Stimulated activated naive CD8-positive, alpha-beta T cell treated with anti-CD3 and anti-CD28 coated beads, Interleukin-15, amount 100 ng/mL, for 72 hours (primary cell): ENCODE data around the gene TBX2.

Experiments used
- ATAC-seq: fragments of 150-1000 bp; cut with Tn5 transposase; 2 replicates; pipeline ENCODE4 v1.10.0; 2021; ENCODE audit warnings: mild to moderate bottlenecking, moderate library complexity
- DNase-seq, 2 donors: peaks; one replicate each; pipeline ENCODE4 v3.0.0; 2021 to 2022
- H3K27ac Mint-ChIP-seq, 2 donors: one replicate each; pipeline ENCODE4 v1.8.0; 2022; ENCODE audit warnings: mild to moderate bottlenecking in 2 of 2, mixed read lengths in 2 of 2, moderate library complexity in 2 of 2
- H3K27me3 Mint-ChIP-seq: one replicate; pipeline ENCODE4 v1.8.0; 2022; ENCODE audit warnings: mixed read lengths
- H3K4me1 Mint-ChIP-seq: one replicate; pipeline ENCODE4 v1.8.0; 2022; ENCODE audit warnings: mild to moderate bottlenecking, mixed read lengths
- H3K4me3 Mint-ChIP-seq, 2 donors: one replicate each; pipeline ENCODE4 v1.8.0; 2022; ENCODE audit warnings: mild to moderate bottlenecking in 2 of 2, mixed read lengths in 2 of 2, moderate library complexity in 1 of 2
- H3K9me3 Mint-ChIP-seq, 2 donors: one replicate each; pipeline ENCODE4 v1.8.0; 2022; ENCODE audit warnings: mixed read lengths in 2 of 2

Gene TBX2

GRCh38 chr17:61402073-61402541 is 2.5 kb downstream of the TBX2 start:
- ATAC-seq, result no peak
- Mint-ChIP-seq H3K27ac (no peak overlapping the region), H3K27me3 (peaks cover 83% of the 10 kb centered on the region)

DNA sequence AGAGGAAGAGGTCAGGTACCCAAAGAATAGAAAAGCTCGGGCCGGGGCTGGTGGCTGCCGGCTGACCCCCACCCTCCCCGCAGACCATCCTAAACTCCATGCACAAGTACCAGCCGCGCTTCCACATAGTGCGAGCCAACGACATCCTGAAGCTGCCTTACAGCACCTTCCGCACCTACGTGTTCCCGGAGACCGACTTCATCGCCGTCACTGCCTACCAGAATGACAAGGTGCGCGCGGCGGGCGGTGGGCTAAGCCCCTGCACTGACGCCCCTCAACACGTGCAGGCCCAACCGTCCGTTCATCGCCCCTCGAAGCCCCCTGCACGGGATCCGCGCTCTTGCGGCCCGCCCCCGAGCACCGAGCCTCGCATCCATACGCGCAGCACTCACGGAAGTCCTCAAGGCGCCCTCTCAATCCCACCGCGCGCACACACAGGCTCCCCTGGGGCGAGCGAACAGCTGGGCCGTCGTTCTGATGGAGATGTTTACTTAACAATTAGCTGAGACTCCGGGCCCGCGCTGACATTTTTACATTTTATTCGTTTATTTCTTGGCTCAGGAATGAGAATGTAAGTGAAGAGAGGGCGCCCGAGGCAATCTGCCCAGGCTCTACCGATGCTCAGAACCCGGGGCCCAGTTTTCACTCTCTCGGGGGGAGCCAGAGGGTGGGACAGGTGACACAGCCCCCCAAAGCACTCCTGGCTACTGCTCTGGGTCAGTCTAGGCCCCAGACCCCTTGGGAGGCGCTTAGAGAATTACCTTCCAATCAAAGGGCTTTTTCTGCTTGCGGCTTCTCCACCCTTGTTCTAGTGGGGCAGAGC is 3.5 kb downstream of the TBX2 start:
- no peak for ATAC-seq
- Mint-ChIP-seq H3K4me1 (peaks cover 63% of the 10 kb centered on the region), H3K4me3 (peak overlapping the region; percentile 70 to 86), H3K9me3 (no peaks in the 10 kb centered on the region), H3K27me3 (peaks cover 85% of the 10 kb centered on the region), H3K27ac (peak overlapping the region in 1 of 2 donors; percentile 19)
- no peak for DNase-seq

More at GRCh38 chr17:61402073-61402541, 2.5 kb downstream of the TBX2 start:
- Mint-ChIP-seq H3K4me1 (peaks cover 60% of the 10 kb centered on the region), H3K4me3 (peak overlapping the region in 1 of 2 donors; percentile 70), H3K9me3 (no peaks in the 10 kb centered on the region)
- no peak for DNase-seq

DNA sequence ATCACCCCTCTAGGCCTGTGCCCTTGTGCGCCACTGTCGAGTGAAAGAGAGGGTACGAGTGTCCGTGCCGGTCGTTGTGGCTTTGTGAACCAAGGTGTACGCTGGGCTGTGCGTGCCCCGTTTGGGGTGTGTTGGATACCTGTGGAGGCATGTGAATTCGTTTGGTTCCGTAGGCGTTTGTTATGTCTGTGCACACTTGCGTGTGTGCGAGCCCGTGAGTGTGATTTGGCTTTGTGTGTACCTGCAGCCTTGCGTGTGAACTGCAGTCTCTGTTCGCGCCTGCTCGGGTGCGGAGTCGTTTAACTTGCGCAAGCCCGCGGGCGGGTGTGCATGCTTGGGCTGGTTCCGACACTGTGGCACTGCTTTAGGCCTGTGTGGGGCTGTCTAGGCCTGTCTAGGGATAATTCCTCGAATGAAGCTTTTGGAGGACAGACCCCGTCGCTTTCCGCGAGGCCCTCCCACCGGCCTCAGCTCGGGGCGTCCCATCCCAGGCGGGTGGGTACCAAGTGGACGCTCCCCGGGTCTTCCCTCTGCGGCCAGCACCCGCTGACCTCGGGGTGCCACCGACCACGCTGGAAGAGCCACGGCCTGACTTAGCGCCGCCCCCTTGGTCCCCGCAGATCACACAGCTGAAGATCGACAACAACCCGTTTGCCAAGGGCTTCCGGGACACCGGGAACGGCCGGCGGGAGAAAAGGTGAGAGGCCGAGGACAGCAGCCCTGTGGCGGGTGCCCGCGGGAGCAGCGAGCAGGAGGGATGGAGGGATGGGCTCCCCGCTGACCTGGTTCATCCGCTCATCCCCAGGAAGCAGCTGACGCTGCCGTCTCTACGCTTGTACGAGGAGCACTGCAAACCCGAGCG is 4.4 kb downstream of the TBX2 start:
- ATAC-seq, result no peak
- DNase-seq, result no peak
- H3K27me3 Mint-ChIP-seq, result peaks cover 85% of the 10 kb centered on the region
- H3K4me3 Mint-ChIP-seq, result peak overlapping the region; percentile 70 to 86
- peaks cover 63% of the 10 kb centered on the region for H3K4me1 Mint-ChIP-seq
- H3K27ac Mint-ChIP-seq, result peak overlapping the region in 1 of 2 donors; percentile 12
- H3K9me3 Mint-ChIP-seq, result no peaks in the 10 kb centered on the region

- peaks cover 63% of the 10 kb centered on the region for H3K4me1 Mint-ChIP-seq
- peak overlapping the region; percentile 70 to 86 for H3K4me3 Mint-ChIP-seq
- no peaks in the 10 kb centered on the region for H3K9me3 Mint-ChIP-seq
- ATAC-seq, result no peak
- no peak for DNase-seq
- no peak overlapping the region for H3K27ac Mint-ChIP-seq
- peaks cover 88% of the 10 kb centered on the region for H3K27me3 Mint-ChIP-seq
These were observed 4.9 kb downstream of the TBX2 start for GRCh38 chr17:61404663-61404912.

- Mint-ChIP-seq H3K27ac (no peak overlapping the region), H3K4me3 (peak overlapping the region; percentile 64 to 86), H3K4me1 (peaks cover 67% of the 10 kb centered on the region), H3K27me3 (peaks cover 93% of the 10 kb centered on the region), H3K9me3 (no peaks in the 10 kb centered on the region)
- ATAC-seq (no peak), DNase-seq (no peak)
These were observed 5.5 kb downstream of the TBX2 start for GRCh38 chr17:61404913-61405685.

GRCh38 chr17:61405686-61406536 is 6.3 kb downstream of the TBX2 start:
- Mint-ChIP-seq H3K4me3 (peak overlapping the region in 1 of 2 donors; percentile 33), H3K27ac (no peak overlapping the region), H3K9me3 (no peaks in the 10 kb centered on the region), H3K27me3 (peaks cover 95% of the 10 kb centered on the region), H3K4me1 (peaks cover 70% of the 10 kb centered on the region)
- ATAC-seq (no peak), DNase-seq (no peak)

- Mint-ChIP-seq H3K27me3 (peaks cover 95% of the 10 kb centered on the region), H3K4me3 (no peak overlapping the region), H3K27ac (no peak overlapping the region), H3K4me1 (peaks cover 64% of the 10 kb centered on the region), H3K9me3 (no peaks in the 10 kb centered on the region)
- no peak for ATAC-seq
- no peak for DNase-seq
These were observed 6.8 kb downstream of the TBX2 start for GRCh38 chr17:61406537-61406845.

- H3K9me3 Mint-ChIP-seq, result no peaks in the 10 kb centered on the region
- H3K4me3 Mint-ChIP-seq, result no peak overlapping the region
- H3K27ac Mint-ChIP-seq, result no peak overlapping the region
- H3K4me1 Mint-ChIP-seq, result peaks cover 58% of the 10 kb centered on the region
- DNase-seq, result no peak
- no peak for ATAC-seq
- peaks cover 94% of the 10 kb centered on the region for H3K27me3 Mint-ChIP-seq
These were observed 7.6 kb downstream of the TBX2 start for GRCh38 chr17:61406971-61407911.

- no peak for ATAC-seq
- Mint-ChIP-seq H3K9me3 (no peaks in the 10 kb centered on the region), H3K27me3 (peaks cover 89% of the 10 kb centered on the region), H3K4me3 (peak overlapping the region; percentile 71 to 72), H3K4me1 (peaks cover 51% of the 10 kb centered on the region), H3K27ac (no peak overlapping the region)
- DNase-seq, result no peak
These were observed 8.8 kb downstream of the TBX2 start for GRCh38 chr17:61408151-61409041.

DNA sequence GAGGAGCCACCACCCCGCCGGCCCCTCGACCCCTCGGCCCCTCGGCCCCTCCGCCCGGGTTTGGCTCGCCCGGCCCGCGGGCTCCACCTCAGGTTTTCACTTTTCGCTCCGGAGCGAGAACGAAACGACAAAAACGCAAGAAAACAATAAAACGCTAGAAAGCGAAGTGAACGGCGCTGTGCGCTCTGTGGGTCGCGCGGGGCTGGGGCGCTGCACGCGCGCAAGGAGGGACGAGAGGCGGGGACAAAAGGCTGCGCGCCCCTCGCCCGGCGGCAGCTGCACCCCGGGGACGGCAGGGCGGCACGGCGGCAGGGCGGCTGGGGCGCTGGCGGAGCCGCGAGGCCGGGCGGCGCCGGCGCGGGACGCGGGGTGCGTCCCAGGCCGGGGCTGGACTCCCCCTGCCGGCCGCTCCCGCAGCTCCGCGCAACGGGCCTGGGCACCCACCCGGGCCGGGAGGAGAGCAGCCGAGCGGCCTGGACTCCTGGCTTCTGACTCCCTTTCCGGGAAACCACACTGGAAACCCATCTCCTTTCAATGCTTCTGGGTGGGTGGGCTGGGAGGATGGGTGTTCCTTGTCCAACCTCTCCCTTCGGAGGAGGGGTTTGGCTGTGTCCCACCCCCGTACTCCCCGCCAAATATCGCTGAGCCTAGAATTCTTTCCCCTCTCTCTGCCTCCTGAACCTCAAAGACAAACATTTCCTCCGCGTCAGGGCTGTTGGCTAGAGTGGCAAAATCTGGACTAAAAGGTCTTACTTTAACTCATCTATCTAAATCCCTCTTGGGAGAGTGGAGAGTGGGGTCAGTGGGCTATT is 9.9 kb downstream of the TBX2 start:
- peaks cover 40% of the 10 kb centered on the region for H3K4me1 Mint-ChIP-seq
- H3K27ac Mint-ChIP-seq, result no peak overlapping the region
- no peaks in the 10 kb centered on the region for H3K9me3 Mint-ChIP-seq
- peak in 1 of 2 donors; percentile 64 for DNase-seq
- ATAC-seq, result peak; percentile 43
- H3K27me3 Mint-ChIP-seq, result peaks cover 89% of the 10 kb centered on the region
- peak overlapping the region; percentile 63 to 76 for H3K4me3 Mint-ChIP-seq

GRCh38 chr17:61410141-61411010 is 10.7 kb downstream of the TBX2 start:
- H3K4me3 Mint-ChIP-seq, result peak overlapping the region; percentile 63 to 73
- DNase-seq (peak; percentile 79 to 85), ATAC-seq (peak; percentile 62)
- H3K27me3 Mint-ChIP-seq, result peaks cover 82% of the 10 kb centered on the region
- no peak overlapping the region for H3K27ac Mint-ChIP-seq
- H3K9me3 Mint-ChIP-seq, result no peaks in the 10 kb centered on the region
- H3K4me1 Mint-ChIP-seq, result peaks cover 34% of the 10 kb centered on the region

DNA sequence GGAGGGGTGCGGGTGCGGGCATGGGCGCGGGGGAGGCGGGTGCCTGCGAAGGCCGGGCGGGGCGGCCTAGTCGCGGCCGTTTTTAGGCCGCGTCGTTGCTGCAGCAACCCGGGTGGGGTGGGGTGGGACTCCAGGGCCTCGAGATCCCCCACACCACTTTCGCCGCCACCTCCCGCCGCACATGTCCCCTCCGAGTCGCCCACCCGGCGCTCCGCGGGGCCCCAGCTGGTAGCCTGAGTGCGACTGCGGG is 11.3 kb downstream of the TBX2 start:
- peak overlapping the region; percentile 83 to 86 for H3K4me3 Mint-ChIP-seq
- H3K9me3 Mint-ChIP-seq, result no peaks in the 10 kb centered on the region
- H3K27me3 Mint-ChIP-seq, result peaks cover 85% of the 10 kb centered on the region
- no peak for ATAC-seq
- H3K27ac Mint-ChIP-seq, result no peak overlapping the region
- peaks cover 34% of the 10 kb centered on the region for H3K4me1 Mint-ChIP-seq
- DNase-seq, result no peak
